Measurements from ENCODE around the gene HPGDS. TPM values are rescaled to one million over a fixed set of nuclear protein-coding genes. Genes with fewer than 3 reads are reported as not detected.

HPGDS gene
- polyA plus RNA-seq, 1 donor from 2014 or later: not detected

DNA sequence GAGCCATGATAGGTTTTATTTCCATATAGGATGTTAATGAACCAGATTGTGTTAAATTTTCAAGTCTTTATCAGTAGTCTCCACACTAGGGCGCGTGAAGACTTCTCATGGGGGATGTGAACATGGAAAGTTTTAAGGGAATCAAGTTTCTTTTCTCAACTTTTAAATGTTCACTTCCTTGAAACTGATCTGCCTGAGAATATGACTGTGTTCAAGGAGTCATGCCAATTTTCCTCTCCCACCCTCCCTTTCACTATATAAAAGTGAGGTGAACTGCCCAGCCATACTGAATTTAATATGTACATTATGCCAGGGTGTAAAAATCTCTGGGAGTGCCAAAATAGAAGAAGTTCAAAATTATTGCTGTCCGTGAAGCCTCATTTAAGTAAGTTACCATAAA lies 30.4 kb upstream of the HPGDS start:
- H3K9me3 ChIP-seq (ENCODE audit: low read length): no peaks in the 10 kb centered on the region
- H3F3A ChIP-seq (ENCODE audit: insufficient read depth, low read length, poor library complexity, severe bottlenecking): no peaks in the 10 kb centered on the region
- H3K4me2 ChIP-seq (ENCODE audit: low read length): no peak overlapping the region
- H3K9ac ChIP-seq (ENCODE audit: low read length): no peak overlapping the region
- no peaks in the 10 kb centered on the region for H3K27me3 ChIP-seq (ENCODE audit: insufficient read depth, low read depth, low read length)
- TF ChIP-seq, protein P1, sequence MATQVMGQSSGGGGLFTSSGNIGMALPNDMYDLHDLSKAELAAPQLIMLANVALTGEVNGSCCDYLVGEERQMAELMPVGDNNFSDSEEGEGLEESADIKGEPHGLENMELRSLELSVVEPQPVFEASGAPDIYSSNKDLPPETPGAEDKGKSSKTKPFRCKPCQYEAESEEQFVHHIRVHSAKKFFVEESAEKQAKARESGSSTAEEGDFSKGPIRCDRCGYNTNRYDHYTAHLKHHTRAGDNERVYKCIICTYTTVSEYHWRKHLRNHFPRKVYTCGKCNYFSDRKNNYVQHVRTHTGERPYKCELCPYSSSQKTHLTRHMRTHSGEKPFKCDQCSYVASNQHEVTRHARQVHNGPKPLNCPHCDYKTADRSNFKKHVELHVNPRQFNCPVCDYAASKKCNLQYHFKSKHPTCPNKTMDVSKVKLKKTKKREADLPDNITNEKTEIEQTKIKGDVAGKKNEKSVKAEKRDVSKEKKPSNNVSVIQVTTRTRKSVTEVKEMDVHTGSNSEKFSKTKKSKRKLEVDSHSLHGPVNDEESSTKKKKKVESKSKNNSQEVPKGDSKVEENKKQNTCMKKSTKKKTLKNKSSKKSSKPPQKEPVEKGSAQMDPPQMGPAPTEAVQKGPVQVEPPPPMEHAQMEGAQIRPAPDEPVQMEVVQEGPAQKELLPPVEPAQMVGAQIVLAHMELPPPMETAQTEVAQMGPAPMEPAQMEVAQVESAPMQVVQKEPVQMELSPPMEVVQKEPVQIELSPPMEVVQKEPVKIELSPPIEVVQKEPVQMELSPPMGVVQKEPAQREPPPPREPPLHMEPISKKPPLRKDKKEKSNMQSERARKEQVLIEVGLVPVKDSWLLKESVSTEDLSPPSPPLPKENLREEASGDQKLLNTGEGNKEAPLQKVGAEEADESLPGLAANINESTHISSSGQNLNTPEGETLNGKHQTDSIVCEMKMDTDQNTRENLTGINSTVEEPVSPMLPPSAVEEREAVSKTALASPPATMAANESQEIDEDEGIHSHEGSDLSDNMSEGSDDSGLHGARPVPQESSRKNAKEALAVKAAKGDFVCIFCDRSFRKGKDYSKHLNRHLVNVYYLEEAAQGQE (IDR thresholded peaks at IDR 0.05; ENCODE audit: borderline replicate concordance): no peak
- TF ChIP-seq TAF1 (IDR thresholded peaks at IDR 0.05; ENCODE audit: low read depth) (no peak), POLR2AphosphoS5 (IDR thresholded peaks at IDR 0.05) (no peak), MXI1 (conservative IDR thresholded peaks at IDR 0.05; ENCODE audit: poor library complexity, severe bottlenecking) (no peak), EP300 (conservative IDR thresholded peaks at IDR 0.05; ENCODE audit: poor library complexity, severe bottlenecking) (no peak), CTCF (IDR thresholded peaks at IDR 0.05; ENCODE audit: poor library complexity, severe bottlenecking) (no peak), RAD21 (conservative IDR thresholded peaks at IDR 0.05) (no peak), EZH2 (IDR thresholded peaks at IDR 0.05; ENCODE audit: borderline replicate concordance, insufficient read depth, low read length, poor library complexity, severe bottlenecking) (no peak), SMC3 (conservative IDR thresholded peaks at IDR 0.05; ENCODE audit: poor library complexity) (no peak)
- no peaks in the 10 kb centered on the region for H4K20me1 ChIP-seq (ENCODE audit: insufficient read depth)
- no peaks in the 10 kb centered on the region for H3K9me2 ChIP-seq (ENCODE audit: insufficient read depth, low read length)
- H2AFZ ChIP-seq (ENCODE audit: low read depth, low read length): no peak overlapping the region
- no peak overlapping the region for H3K4me3 ChIP-seq (ENCODE audit: low read length)
- no peak overlapping the region for H3K27ac ChIP-seq (ENCODE audit: low read length)
- no peaks in the 10 kb centered on the region for H3K36me3 ChIP-seq (ENCODE audit: insufficient read depth, low read length)
- no peaks in the 10 kb centered on the region for H3K79me2 ChIP-seq (replicated peaks; ENCODE audit: insufficient read depth, low read length)

DNA sequence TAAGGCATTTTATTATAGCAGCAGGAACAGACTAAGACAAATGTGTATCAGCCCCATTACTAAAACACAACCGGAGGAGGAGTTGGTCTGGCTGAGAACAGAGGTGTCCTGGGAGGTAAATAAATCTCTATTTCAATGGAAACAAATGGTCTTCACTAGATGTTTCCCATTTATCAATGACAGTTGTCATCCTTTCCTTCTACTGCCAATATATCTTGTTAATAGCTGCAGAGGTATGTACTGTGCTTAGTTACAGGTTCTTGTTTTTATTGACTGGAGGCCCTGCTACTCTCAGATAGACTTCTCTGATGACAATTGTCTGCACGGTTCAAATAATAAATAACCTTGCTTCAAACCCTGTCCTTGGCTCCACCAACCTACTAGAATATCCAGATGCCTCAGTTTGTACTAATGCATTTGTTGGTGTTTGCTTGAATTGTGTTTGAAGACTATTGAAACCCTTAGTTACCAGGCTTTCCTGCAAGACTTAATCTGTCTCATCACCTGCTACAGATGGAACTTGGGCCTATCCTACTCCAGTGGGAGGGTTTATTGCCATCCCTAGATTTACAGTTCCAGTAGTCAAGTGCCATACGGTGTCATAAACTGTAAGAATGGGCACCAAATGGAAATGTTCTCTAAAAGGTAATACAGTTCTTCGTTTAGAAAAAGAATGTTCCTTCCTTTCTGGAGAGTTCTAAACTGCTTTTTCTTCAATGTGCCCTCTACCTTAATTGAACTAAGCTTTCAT lies 29.8 kb upstream of the HPGDS start:
- Histone ChIP-seq H2AFZ (ENCODE audit: low read depth, low read length) (no peak overlapping the region), H3K36me3 (ENCODE audit: insufficient read depth, low read length) (no peaks in the 10 kb centered on the region), H3K27me3 (ENCODE audit: insufficient read depth, low read depth, low read length) (no peaks in the 10 kb centered on the region), H3K4me2 (ENCODE audit: low read length) (no peak overlapping the region), H3F3A (ENCODE audit: insufficient read depth, low read length, poor library complexity, severe bottlenecking) (no peaks in the 10 kb centered on the region), H3K9me2 (ENCODE audit: insufficient read depth, low read length) (no peaks in the 10 kb centered on the region), H3K9me3 (ENCODE audit: low read length) (no peaks in the 10 kb centered on the region), H3K79me2 (replicated peaks; ENCODE audit: insufficient read depth, low read length) (no peaks in the 10 kb centered on the region), H3K4me3 (ENCODE audit: low read length) (no peak overlapping the region), H4K20me1 (ENCODE audit: insufficient read depth) (no peaks in the 10 kb centered on the region), H3K9ac (ENCODE audit: low read length) (no peak overlapping the region), H3K27ac (ENCODE audit: low read length) (no peak overlapping the region)
- no peak for TF ChIP-seq TAF1 (IDR thresholded peaks at IDR 0.05; ENCODE audit: low read depth)
- TF ChIP-seq SMC3 (conservative IDR thresholded peaks at IDR 0.05; ENCODE audit: poor library complexity): no peak
- TF ChIP-seq RAD21 (conservative IDR thresholded peaks at IDR 0.05): no peak
- no peak for TF ChIP-seq MXI1 (conservative IDR thresholded peaks at IDR 0.05; ENCODE audit: poor library complexity, severe bottlenecking)
